Measurements from ENCODE around the gene SS18L1.

SS18L1 gene

GRCh38 chr20:62150310-62150575 is 6.7 kb downstream of the SS18L1 start:
- no peak overlapping the region for H3K4me3 ChIP-seq (ENCODE audit: low read depth, low read length)
- no peak for TF ChIP-seq CTCF (IDR thresholded peaks at IDR 0.05; ENCODE audit: borderline replicate concordance, insufficient read depth, low read depth, low read length)

GRCh38 chr20:62151225-62151624 is 7.7 kb downstream of the SS18L1 start:
- no peak for TF ChIP-seq CTCF (IDR thresholded peaks at IDR 0.05; ENCODE audit: borderline replicate concordance, insufficient read depth, low read depth, low read length)
- no peak overlapping the region for H3K4me3 ChIP-seq (ENCODE audit: low read depth, low read length)

GRCh38 chr20:62151835-62152364 is 8.3 kb downstream of the SS18L1 start:
- no peak for TF ChIP-seq CTCF (IDR thresholded peaks at IDR 0.05; ENCODE audit: borderline replicate concordance, insufficient read depth, low read depth, low read length)
- no peak overlapping the region for H3K4me3 ChIP-seq (ENCODE audit: low read depth, low read length)

- H3K4me3 ChIP-seq (ENCODE audit: low read depth, low read length), result no peak overlapping the region
- TF ChIP-seq CTCF (IDR thresholded peaks at IDR 0.05; ENCODE audit: borderline replicate concordance, insufficient read depth, low read depth, low read length), result no peak
These were observed 12.1 kb downstream of the SS18L1 start for GRCh38 chr20:62155428-62156253.

GRCh38 chr20:62156254-62156556 is 12.6 kb downstream of the SS18L1 start:
- H3K4me3 ChIP-seq (ENCODE audit: low read depth, low read length), result no peak overlapping the region
- no peak for TF ChIP-seq CTCF (IDR thresholded peaks at IDR 0.05; ENCODE audit: borderline replicate concordance, insufficient read depth, low read depth, low read length)

- no peak overlapping the region for H3K4me3 ChIP-seq (ENCODE audit: low read depth, low read length)
- TF ChIP-seq CTCF (IDR thresholded peaks at IDR 0.05; ENCODE audit: borderline replicate concordance, insufficient read depth, low read depth, low read length), result peak; percentile 80
These were observed 13.2 kb downstream of the SS18L1 start for GRCh38 chr20:62156592-62157386.

Data from GM12875 (cell line).